22Rv1 (cell line): ENCODE results near the gene MPPED2.

Experiments used
- CTCF ChIP-seq: fragments of 450-650 bp; IDR thresholded peaks from 2 replicates; pipeline ENCODE4 v1.5.1; 2017; ENCODE audit warnings: mild to moderate bottlenecking
- ZFX ChIP-seq: fragments of 450-650 bp; IDR thresholded peaks from 2 replicates; pipeline ENCODE4 v1.6.1; 2017; ENCODE audit warnings: antibody characterized with exemption, borderline replicate concordance

- TF ChIP-seq CTCF (no peak), ZFX (no peak)
These were observed 33.3 kb downstream of the MPPED2 start for GRCh38 chr11:30552839-30553238.
